ENCODE results near the gene SMAD7.
A peak's percentile ranks its signal among the peaks of the same experiment; 100 is the strongest.

SMAD7 gene

GRCh38 chr18:48963586-48964470 is 13.1 kb upstream of the SMAD7 start:
- Histone ChIP-seq H3K27me3 (ENCODE audit: control insufficient read depth, insufficient read depth, low read length) (peaks cover 13% of the 10 kb centered on the region), H3K4me3 (ENCODE audit: low read length) (no peak overlapping the region), H3K9ac (ENCODE audit: low read depth, low read length) (no peak overlapping the region), H3K4me2 (ENCODE audit: low read length) (no peak overlapping the region), H3K36me3 (ENCODE audit: insufficient read depth, low read length) (no peaks in the 10 kb centered on the region), H3K4me1 (ENCODE audit: control insufficient read depth, insufficient read depth, low read length) (peaks cover 18% of the 10 kb centered on the region), H3K9me3 (replicated peaks; ENCODE audit: low read length) (no peaks in the 10 kb centered on the region)

- Histone ChIP-seq H3K4me3 (ENCODE audit: low read length) (no peak overlapping the region), H3K9ac (ENCODE audit: low read depth, low read length) (no peak overlapping the region), H3K4me2 (ENCODE audit: low read length) (no peak overlapping the region), H3K27me3 (ENCODE audit: control insufficient read depth, insufficient read depth, low read length) (peaks cover 6% of the 10 kb centered on the region), H3K4me1 (ENCODE audit: control insufficient read depth, insufficient read depth, low read length) (peaks cover 18% of the 10 kb centered on the region), H3K36me3 (ENCODE audit: insufficient read depth, low read length) (no peaks in the 10 kb centered on the region), H3K9me3 (replicated peaks; ENCODE audit: low read length) (no peaks in the 10 kb centered on the region)
Observed at GRCh38 chr18:48962994-48963561, 12.3 kb upstream of the SMAD7 start.

- Histone ChIP-seq H3K27me3 (ENCODE audit: control insufficient read depth, insufficient read depth, low read length) (no peaks in the 10 kb centered on the region), H3K9me3 (replicated peaks; ENCODE audit: low read length) (no peaks in the 10 kb centered on the region), H3K9ac (ENCODE audit: low read depth, low read length) (no peak overlapping the region), H3K4me3 (ENCODE audit: low read length) (no peak overlapping the region), H3K4me1 (ENCODE audit: control insufficient read depth, insufficient read depth, low read length) (peaks cover 24% of the 10 kb centered on the region), H3K36me3 (ENCODE audit: insufficient read depth, low read length) (no peaks in the 10 kb centered on the region), H3K4me2 (ENCODE audit: low read length) (no peak overlapping the region)
Observed at GRCh38 chr18:48962252-48962993, 11.7 kb upstream of the SMAD7 start.

- Histone ChIP-seq H3K4me1 (ENCODE audit: control insufficient read depth, insufficient read depth, low read length) (peaks cover 31% of the 10 kb centered on the region), H3K4me3 (ENCODE audit: low read length) (no peak overlapping the region), H3K9me3 (replicated peaks; ENCODE audit: low read length) (no peaks in the 10 kb centered on the region), H3K36me3 (ENCODE audit: insufficient read depth, low read length) (no peaks in the 10 kb centered on the region), H3K4me2 (ENCODE audit: low read length) (no peak overlapping the region), H3K27me3 (ENCODE audit: control insufficient read depth, insufficient read depth, low read length) (no peaks in the 10 kb centered on the region), H3K9ac (ENCODE audit: low read depth, low read length) (no peak overlapping the region)
Observed at GRCh38 chr18:48961547-48961946, 10.8 kb upstream of the SMAD7 start.

- H3K9ac ChIP-seq (ENCODE audit: low read depth, low read length) = peak overlapping the region; percentile 18
- H3K36me3 ChIP-seq (ENCODE audit: insufficient read depth, low read length) = no peaks in the 10 kb centered on the region
- H3K4me2 ChIP-seq (ENCODE audit: low read length) = peak overlapping the region; percentile 24
- H3K9me3 ChIP-seq (replicated peaks; ENCODE audit: low read length) = no peaks in the 10 kb centered on the region
- no peak overlapping the region for H3K4me3 ChIP-seq (ENCODE audit: low read length)
- no peaks in the 10 kb centered on the region for H3K27me3 ChIP-seq (ENCODE audit: control insufficient read depth, insufficient read depth, low read length)
- H3K4me1 ChIP-seq (ENCODE audit: control insufficient read depth, insufficient read depth, low read length) = peaks cover 44% of the 10 kb centered on the region
Observed at GRCh38 chr18:48959921-48960920, 9.5 kb upstream of the SMAD7 start.

GRCh38 chr18:48959551-48959920 is 8.8 kb upstream of the SMAD7 start:
- H3K4me1 ChIP-seq (ENCODE audit: control insufficient read depth, insufficient read depth, low read length) = peaks cover 48% of the 10 kb centered on the region
- H3K27me3 ChIP-seq (ENCODE audit: control insufficient read depth, insufficient read depth, low read length) = no peaks in the 10 kb centered on the region

GRCh38 chr18:48958951-48959350 is 8.2 kb upstream of the SMAD7 start:
- no peaks in the 10 kb centered on the region for H3K9me3 ChIP-seq (replicated peaks; ENCODE audit: low read length)
- H3K36me3 ChIP-seq (ENCODE audit: insufficient read depth, low read length) = no peaks in the 10 kb centered on the region
- H3K4me2 ChIP-seq (ENCODE audit: low read length) = no peak overlapping the region
- peaks cover 48% of the 10 kb centered on the region for H3K4me1 ChIP-seq (ENCODE audit: control insufficient read depth, insufficient read depth, low read length)
- no peak overlapping the region for H3K4me3 ChIP-seq (ENCODE audit: low read length)
- no peak overlapping the region for H3K9ac ChIP-seq (ENCODE audit: low read depth, low read length)
- H3K27me3 ChIP-seq (ENCODE audit: control insufficient read depth, insufficient read depth, low read length) = no peaks in the 10 kb centered on the region

More at GRCh38 chr18:48959551-48959920, 8.8 kb upstream of the SMAD7 start:
- Histone ChIP-seq H3K9me3 (replicated peaks; ENCODE audit: low read length) (no peaks in the 10 kb centered on the region), H3K4me2 (ENCODE audit: low read length) (no peak overlapping the region), H3K4me3 (ENCODE audit: low read length) (no peak overlapping the region), H3K9ac (ENCODE audit: low read depth, low read length) (no peak overlapping the region), H3K36me3 (ENCODE audit: insufficient read depth, low read length) (no peaks in the 10 kb centered on the region)

GRCh38 chr18:48957616-48958015 is 6.9 kb upstream of the SMAD7 start:
- Histone ChIP-seq H3K4me1 (ENCODE audit: control insufficient read depth, insufficient read depth, low read length) (peaks cover 54% of the 10 kb centered on the region), H3K9ac (ENCODE audit: low read depth, low read length) (no peak overlapping the region), H3K4me2 (ENCODE audit: low read length) (no peak overlapping the region), H3K27me3 (ENCODE audit: control insufficient read depth, insufficient read depth, low read length) (no peaks in the 10 kb centered on the region), H3K4me3 (ENCODE audit: low read length) (no peak overlapping the region), H3K36me3 (ENCODE audit: insufficient read depth, low read length) (no peaks in the 10 kb centered on the region), H3K9me3 (replicated peaks; ENCODE audit: low read length) (no peaks in the 10 kb centered on the region)

- Histone ChIP-seq H3K4me2 (ENCODE audit: low read length) (no peak overlapping the region), H3K36me3 (ENCODE audit: insufficient read depth, low read length) (no peaks in the 10 kb centered on the region), H3K9ac (ENCODE audit: low read depth, low read length) (no peak overlapping the region), H3K9me3 (replicated peaks; ENCODE audit: low read length) (no peaks in the 10 kb centered on the region), H3K4me1 (ENCODE audit: control insufficient read depth, insufficient read depth, low read length) (peaks cover 54% of the 10 kb centered on the region), H3K4me3 (ENCODE audit: low read length) (no peak overlapping the region), H3K27me3 (ENCODE audit: control insufficient read depth, insufficient read depth, low read length) (no peaks in the 10 kb centered on the region)
Observed at GRCh38 chr18:48957136-48957535, 6.4 kb upstream of the SMAD7 start.

- peak overlapping the region; percentile 55 for H3K9ac ChIP-seq (ENCODE audit: low read depth, low read length)
- peak overlapping the region; percentile 6 for H3K4me3 ChIP-seq (ENCODE audit: low read length)
- H3K4me1 ChIP-seq (ENCODE audit: control insufficient read depth, insufficient read depth, low read length) = peaks cover 53% of the 10 kb centered on the region
Observed at GRCh38 chr18:48956356-48956755, 5.6 kb upstream of the SMAD7 start.

More at GRCh38 chr18:48956356-48956755, 5.6 kb upstream of the SMAD7 start:
- Histone ChIP-seq H3K27me3 (ENCODE audit: control insufficient read depth, insufficient read depth, low read length) (no peaks in the 10 kb centered on the region), H3K36me3 (ENCODE audit: insufficient read depth, low read length) (no peaks in the 10 kb centered on the region), H3K4me2 (ENCODE audit: low read length) (peak overlapping the region; percentile 55), H3K9me3 (replicated peaks; ENCODE audit: low read length) (no peaks in the 10 kb centered on the region)

All from skeletal muscle satellite cell (primary cell).